ENCODE data around the gene AFMID.

GRCh38 chr17:78250891-78251772, 64.0 kb downstream of the AFMID start:
- TF ChIP-seq CTCF (IDR thresholded peaks at IDR 0.05) (peak; percentile 100), ZFX (IDR thresholded peaks at IDR 0.05; ENCODE audit: borderline replicate concordance) (no peak)

All from 22Rv1 (cell line).